PC-9 (cell line): Measurements from ENCODE around the gene ZNF765. TPM values are rescaled to one million over a fixed set of nuclear protein-coding genes. Genes with fewer than 3 reads are reported as not detected.
A peak's percentile ranks its signal among the peaks of the same experiment; 100 is the strongest.
"Not testable (repeated sequence)": the region's sequence is repeated elsewhere in the genome, so short reads cannot be mapped to it uniquely, and the experiment has no call there.

Experiments used
- BruUV-seq: library from RNA; stranded (reverse); fragments of 400-500 nt; replicated peaks from 2 replicates; lab custom pipeline; 2021; lab: Mats Ljungman, UMichigan
- CTCF ChIA-PET: fragments of 300-600 bp; sonication (Branson Sonifier 250); formaldehyde crosslinking; loops from one replicate; lab custom pipeline; 2022; ENCODE audit warnings: antibody characterized with exemption; lab: Charles Lee
- POLR2A ChIA-PET: fragments of 300-600 bp; sonication (Branson Sonifier 250); formaldehyde crosslinking; loops from one replicate; lab custom pipeline; 2022; ENCODE audit warnings: antibody characterized with exemption; ENCODE audit not compliant: unreplicated experiment; lab: Charles Lee
- DNase-seq, 2 experiments: peaks; one replicate each; pipeline versions ENCODE4 v3.0.0 to v3.0.0-alpha.2; 2015 to 2022; ENCODE audit warnings: mixed read lengths in 1 of 2
- H2AFZ ChIP-seq: fragments of 200-600 bp; sonication (generic); 2 replicates; pipeline ENCODE4 v1.8.1; 2017; ENCODE audit warnings: antibody characterized with exemption
- H3F3A ChIP-seq: fragments of 200-600 bp; sonication (generic); 2 replicates; pipeline ENCODE4 v1.8.1; 2017; ENCODE audit warnings: antibody characterized with exemption, mild to moderate bottlenecking, low read depth; ENCODE audit not compliant: insufficient read depth
- H3K27ac ChIP-seq: fragments of 200-600 bp; sonication (generic); 2 replicates; pipeline ENCODE4 v1.6.1; 2016; ENCODE audit warnings: mixed run types
- H3K27me3 ChIP-seq: fragments of 200-600 bp; sonication (generic); 2 replicates; pipeline ENCODE4 v1.6.1; 2016; ENCODE audit warnings: low read depth, mixed run types; ENCODE audit not compliant: insufficient read depth
- H3K36me3 ChIP-seq: fragments of 200-600 bp; sonication (generic); 2 replicates; pipeline ENCODE4 v1.6.1; 2016; ENCODE audit warnings: low read depth, mixed run types
- H3K4me1 ChIP-seq: fragments of 200-600 bp; sonication (generic); replicated peaks from 2 replicates; pipeline ENCODE4 v1.6.1; 2016; ENCODE audit warnings: mixed run types; ENCODE audit not compliant: insufficient read depth
- H3K4me2 ChIP-seq: fragments of 200-600 bp; sonication (generic); 2 replicates; pipeline ENCODE4 v1.6.1; 2017; ENCODE audit warnings: mixed run types
- H3K4me3 ChIP-seq: fragments of 200-600 bp; sonication (generic); 2 replicates; pipeline ENCODE4 v1.6.1; 2016; ENCODE audit warnings: mixed run types
- H3K79me2 ChIP-seq: fragments of 200-600 bp; sonication (generic); 2 replicates; pipeline ENCODE4 v1.6.1; 2017; ENCODE audit warnings: low read depth, mixed run types
- H3K9me2 ChIP-seq: fragments of 200-600 bp; sonication (generic); 2 replicates; pipeline ENCODE4 v1.8.1; 2017; ENCODE audit warnings: mild to moderate bottlenecking; ENCODE audit not compliant: insufficient read depth
- H3K9me3 ChIP-seq: fragments of 200-600 bp; sonication (generic); 2 replicates; pipeline ENCODE4 v1.8.1; 2016; ENCODE audit warnings: low read depth; ENCODE audit not compliant: insufficient read depth
- H4K20me1 ChIP-seq: fragments of 200-600 bp; sonication (generic); 2 replicates; pipeline ENCODE4 v1.8.1; 2017; ENCODE audit not compliant: insufficient read depth
- EZH2 ChIP-seq: fragments of 200-600 bp; sonication (generic); IDR thresholded peaks from 2 replicates; pipeline ENCODE4 v1.8.0; 2017; ENCODE audit warnings: antibody characterized with exemption, low read depth
- intact Hi-C: fragments of 100-400 bp; cut with micrococcal nuclease; formaldehyde crosslinking; loops from one replicate; pipeline ENCODE4 v1.10.0; 2022; ENCODE audit not compliant: unreplicated experiment
- total RNA-seq: library from RNA; stranded (reverse); gene quantifications from 2 replicates; pipeline ENCODE4 v1.2.3, GENCODE V29; 2021
- TF ChIP-seq, protein P1 (sequence below): fragments of 200-600 bp; sonication (generic); conservative IDR thresholded peaks from 2 replicates; pipeline ENCODE4 v1.6.1; 2017; ENCODE audit warnings: mixed run types, antibody characterized with exemption, mild to moderate bottlenecking, moderate library complexity

ZNF765 gene
- total RNA-seq, 1 experiment from 2014 or later: 12.5 TPM

DNA sequence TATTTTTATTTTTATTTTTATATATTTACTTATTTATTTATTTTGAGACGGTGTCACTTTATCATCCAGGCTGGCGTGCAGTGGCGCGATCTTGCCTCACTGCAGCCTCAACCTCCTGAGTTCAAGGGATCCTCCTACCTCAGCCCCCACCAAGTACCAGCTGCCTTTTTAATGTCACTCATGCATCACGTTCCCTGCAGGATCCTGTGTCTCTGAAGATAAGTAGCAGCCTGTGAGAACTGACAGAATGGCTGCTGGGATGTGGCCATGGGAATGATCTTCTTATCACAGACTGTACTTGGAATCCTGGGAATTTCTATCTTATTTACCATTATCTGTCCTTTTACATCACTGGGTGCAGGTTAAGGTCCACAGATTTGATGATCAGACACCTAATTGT is 27.6 kb downstream of the ZNF765 start:
- ChIA-PET POLR2A (no interaction called here), CTCF (no interaction called here)
- Histone ChIP-seq H3K9me2 (no peaks in the 10 kb centered on the region), H2AFZ (no peak overlapping the region), H4K20me1 (no peaks in the 10 kb centered on the region), H3K27me3 (no peaks in the 10 kb centered on the region), H3K4me2 (no peak overlapping the region), H3K27ac (no peak overlapping the region), H3F3A (no peaks in the 10 kb centered on the region), H3K36me3 (no peaks in the 10 kb centered on the region), H3K9me3 (peaks cover 16% of the 10 kb centered on the region; the same call in 1 of the 2 replicates), H3K4me3 (no peak overlapping the region), H3K79me2 (no peaks in the 10 kb centered on the region), H3K4me1 (no peaks in the 10 kb centered on the region)
- no peak for DNase-seq
- no TSS peak for BruUV-seq
- TF ChIP-seq EZH2: no peak
- TF ChIP-seq, protein P1, sequence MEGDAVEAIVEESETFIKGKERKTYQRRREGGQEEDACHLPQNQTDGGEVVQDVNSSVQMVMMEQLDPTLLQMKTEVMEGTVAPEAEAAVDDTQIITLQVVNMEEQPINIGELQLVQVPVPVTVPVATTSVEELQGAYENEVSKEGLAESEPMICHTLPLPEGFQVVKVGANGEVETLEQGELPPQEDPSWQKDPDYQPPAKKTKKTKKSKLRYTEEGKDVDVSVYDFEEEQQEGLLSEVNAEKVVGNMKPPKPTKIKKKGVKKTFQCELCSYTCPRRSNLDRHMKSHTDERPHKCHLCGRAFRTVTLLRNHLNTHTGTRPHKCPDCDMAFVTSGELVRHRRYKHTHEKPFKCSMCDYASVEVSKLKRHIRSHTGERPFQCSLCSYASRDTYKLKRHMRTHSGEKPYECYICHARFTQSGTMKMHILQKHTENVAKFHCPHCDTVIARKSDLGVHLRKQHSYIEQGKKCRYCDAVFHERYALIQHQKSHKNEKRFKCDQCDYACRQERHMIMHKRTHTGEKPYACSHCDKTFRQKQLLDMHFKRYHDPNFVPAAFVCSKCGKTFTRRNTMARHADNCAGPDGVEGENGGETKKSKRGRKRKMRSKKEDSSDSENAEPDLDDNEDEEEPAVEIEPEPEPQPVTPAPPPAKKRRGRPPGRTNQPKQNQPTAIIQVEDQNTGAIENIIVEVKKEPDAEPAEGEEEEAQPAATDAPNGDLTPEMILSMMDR: no peak
- intact Hi-C loops: no loop called here

DNA sequence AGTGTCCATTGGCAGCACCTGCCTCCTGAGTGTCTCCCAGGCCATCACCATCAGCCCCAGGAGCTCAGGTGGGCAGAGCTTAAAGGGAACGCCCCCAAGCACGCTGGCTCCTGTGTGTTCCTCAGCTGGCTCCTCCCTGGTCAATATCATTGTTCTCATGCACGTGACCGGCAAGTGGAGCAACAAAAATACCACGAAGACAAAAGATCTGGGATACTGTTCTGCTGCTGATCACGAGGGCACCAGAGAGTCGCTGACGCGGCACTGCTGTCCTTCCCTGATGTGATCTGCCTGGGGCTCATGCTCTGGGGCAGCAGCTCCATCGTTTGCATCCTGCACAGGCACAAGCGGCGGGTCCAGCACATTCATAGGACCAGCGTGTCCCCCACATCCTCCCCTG is 28.1 kb downstream of the ZNF765 start:
- POLR2A ChIA-PET, H3K4me1 ChIP-seq, H3K27me3 ChIP-seq, H3K9me2 ChIP-seq, H3K27ac ChIP-seq, BruUV-seq, H3K4me3 ChIP-seq, intact Hi-C loops, H4K20me1 ChIP-seq, H3K36me3 ChIP-seq, H3K4me2 ChIP-seq, H2AFZ ChIP-seq, H3K79me2 ChIP-seq, H3F3A ChIP-seq, DNase-seq: not testable (repeated sequence)
- CTCF ChIA-PET: interaction anchor here (0.6 kb wide), 1 partner anchor 324 kb away, joined by 12 read pairs; no protein-coding TSS in a partner anchor
- H3K9me3 ChIP-seq: peaks cover 16% of the 10 kb centered on the region; the same call in 1 of the 2 replicates

DNA sequence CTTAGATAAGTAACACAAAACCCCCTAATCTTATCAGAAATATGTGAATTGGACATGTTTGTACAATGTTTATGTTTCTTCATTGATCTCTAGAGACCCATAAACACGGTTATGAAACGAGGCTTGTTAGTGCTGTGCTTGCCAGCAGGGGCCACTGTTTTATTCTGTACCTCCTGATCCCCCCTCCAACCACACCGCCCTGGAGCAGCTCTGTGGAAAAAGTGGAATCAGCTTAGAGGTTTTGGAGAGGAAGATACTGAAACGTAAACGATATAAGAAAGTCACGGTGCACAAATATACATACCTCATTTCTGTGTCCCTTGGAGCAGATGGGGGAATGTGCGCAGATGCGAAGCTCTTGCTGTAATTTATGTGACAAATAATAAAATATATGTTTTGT is 28.7 kb downstream of the ZNF765 start:
- CTCF ChIA-PET: interaction anchor here (0.6 kb wide), 1 partner anchor 324 kb away, joined by 12 read pairs; no protein-coding TSS in a partner anchor
- H3K9me3 ChIP-seq: peaks cover 16% of the 10 kb centered on the region; the same call in 1 of the 2 replicates
- POLR2A ChIA-PET: not testable (repeated sequence)

DNA sequence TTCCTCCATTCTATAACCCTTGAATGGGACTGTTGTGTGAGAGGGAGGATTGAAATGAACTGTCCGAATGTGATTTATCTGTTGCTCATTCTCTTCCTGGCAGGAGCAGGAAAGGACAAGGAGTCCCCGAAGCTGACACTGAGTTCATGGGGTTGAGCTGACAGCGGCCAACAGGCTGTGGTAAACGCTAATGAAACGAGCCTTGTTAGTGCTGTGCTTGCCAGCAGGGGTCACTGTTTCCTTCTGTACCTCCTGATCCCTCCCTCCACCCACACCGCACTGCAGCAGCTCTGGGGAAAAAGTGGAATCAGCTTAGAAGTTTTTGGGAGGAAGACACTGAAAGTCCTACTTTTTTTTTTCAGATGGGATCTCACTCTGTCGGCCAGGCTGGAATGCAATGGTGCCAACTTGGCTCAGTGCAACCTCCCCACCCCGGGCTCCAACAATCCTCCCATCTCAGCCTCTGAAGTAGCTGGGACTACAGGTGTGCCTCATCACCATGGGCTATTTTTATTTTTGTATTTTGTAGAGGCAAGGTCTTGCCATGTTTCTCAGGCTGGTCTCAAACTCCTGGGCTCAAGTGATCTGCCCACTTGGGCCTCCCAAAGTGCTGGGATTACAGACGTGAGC is 30.1 kb downstream of the ZNF765 start:
- H3K9me3 ChIP-seq: peaks cover 10% of the 10 kb centered on the region; the same call in 1 of the 2 replicates
- H3K4me1 ChIP-seq: no peaks in the 10 kb centered on the region
- H3K36me3 ChIP-seq: no peaks in the 10 kb centered on the region
- TF ChIP-seq, protein P1: peak; percentile 62
- no peak for TF ChIP-seq EZH2
- H3K27me3 ChIP-seq: no peaks in the 10 kb centered on the region
- H2AFZ ChIP-seq: no peak overlapping the region
- ChIA-PET POLR2A (interaction anchor here (0.6 kb wide), 1 partner anchor 366 kb away, joined by 4 read pairs; no protein-coding TSS in a partner anchor), CTCF (interaction anchor here (1.1 kb wide), 1 partner anchor 368 kb away, joined by 4 read pairs; no protein-coding TSS in a partner anchor)
- H3K4me2 ChIP-seq: no peak overlapping the region
- no peak overlapping the region for H3K4me3 ChIP-seq
- intact Hi-C loops: loop anchor here (1.0 kb wide), 1 partner anchor 321 kb away; no protein-coding TSS in a partner anchor
- H3K9me2 ChIP-seq: no peaks in the 10 kb centered on the region
- H3K79me2 ChIP-seq: no peaks in the 10 kb centered on the region
- peak; percentile 37 for DNase-seq
- H3K27ac ChIP-seq: no peak overlapping the region
- BruUV-seq: no TSS peak
- H3F3A ChIP-seq: no peaks in the 10 kb centered on the region
- no peaks in the 10 kb centered on the region for H4K20me1 ChIP-seq

More for the DNA sequence above, 28.7 kb downstream of the ZNF765 start:
- H3K4me1 ChIP-seq, H4K20me1 ChIP-seq, H3K9me2 ChIP-seq, H3K36me3 ChIP-seq, H3K79me2 ChIP-seq, H3K27me3 ChIP-seq, H2AFZ ChIP-seq, H3F3A ChIP-seq, H3K4me3 ChIP-seq, H3K4me2 ChIP-seq, DNase-seq, H3K27ac ChIP-seq, intact Hi-C loops, BruUV-seq: not testable (repeated sequence)
